HEK293T (cell line): ENCODE results near the gene TIE1.

Experiments used
- CTCF ChIA-PET: fragments of 350-600 bp; formaldehyde crosslinking; extraction: SDS; loops from one replicate; lab custom pipeline; 2021; ENCODE audit warnings: antibody characterized with exemption, inconsistent platforms; lab: Yijun Ruan, JAX
- POLR2A ChIA-PET: fragments of 350-600 bp; formaldehyde crosslinking; extraction: SDS; loops from one replicate; lab custom pipeline; 2020; ENCODE audit warnings: antibody characterized with exemption, inconsistent platforms; lab: Yijun Ruan, JAX
- DNase-seq: peaks from one replicate; pipeline ENCODE4 v3.0.0; 2012; ENCODE audit warnings: mixed read lengths; ENCODE audit errors: extremely low spot score
- ARNT ChIP-seq: fragments of 450-650 bp; IDR thresholded peaks from 2 replicates; pipeline ENCODE4 v1.6.1; 2017; ENCODE audit warnings: mild to moderate bottlenecking
- BHLHE40 ChIP-seq: fragments of 450-650 bp; IDR thresholded peaks from 2 replicates; pipeline ENCODE4 v1.6.1; 2016; ENCODE audit warnings: mild to moderate bottlenecking, moderate library complexity, borderline replicate concordance
- CTBP1 ChIP-seq: fragments of 450-650 bp; IDR thresholded peaks from 2 replicates; pipeline ENCODE4 v1.6.1; 2016; ENCODE audit warnings: borderline replicate concordance
- ELF4 ChIP-seq: fragments of 450-650 bp; IDR thresholded peaks from 2 replicates; pipeline ENCODE4 v1.6.1; 2017; ENCODE audit warnings: antibody characterized with exemption
- FOXK2 ChIP-seq: fragments of 450-650 bp; IDR thresholded peaks from 2 replicates; pipeline ENCODE4 v1.6.1; 2016; ENCODE audit warnings: mild to moderate bottlenecking
- FOXM1 ChIP-seq: fragments of 450-650 bp; IDR thresholded peaks from 2 replicates; pipeline ENCODE4 v1.6.1; 2017; ENCODE audit warnings: mild to moderate bottlenecking, borderline replicate concordance
- HDGF ChIP-seq: fragments of 450-650 bp; IDR thresholded peaks from 2 replicates; pipeline ENCODE4 v1.6.1; 2017; ENCODE audit warnings: antibody characterized with exemption, borderline replicate concordance
- L3MBTL2 ChIP-seq: fragments of 450-650 bp; conservative IDR thresholded peaks from 2 replicates; pipeline ENCODE4 v1.6.1; 2016; ENCODE audit warnings: mild to moderate bottlenecking
- LEF1 ChIP-seq: fragments of 450-650 bp; IDR thresholded peaks from 2 replicates; pipeline ENCODE4 v1.6.1; 2017; ENCODE audit warnings: mild to moderate bottlenecking, borderline replicate concordance
- NFRKB ChIP-seq: fragments of 450-650 bp; IDR thresholded peaks from 2 replicates; pipeline ENCODE4 v1.6.1; 2016; ENCODE audit warnings: mild to moderate bottlenecking, moderate library complexity
- SP1 ChIP-seq: fragments of 450-650 bp; IDR thresholded peaks from 2 replicates; pipeline ENCODE4 v1.6.1; 2017
- SUZ12 ChIP-seq: fragments of 450-650 bp; IDR thresholded peaks from 2 replicates; pipeline ENCODE4 v1.6.1; 2016; ENCODE audit warnings: mild to moderate bottlenecking
- TARDBP ChIP-seq: fragments of 450-650 bp; IDR thresholded peaks from 2 replicates; pipeline ENCODE4 v1.6.1; 2016
- ZNF384 ChIP-seq: fragments of 450-650 bp; IDR thresholded peaks from 2 replicates; pipeline ENCODE4 v1.6.1; 2016
- TF ChIP-seq, protein P1 (sequence below): fragments of 450-650 bp; IDR thresholded peaks from 2 replicates; pipeline ENCODE4 v1.6.1; 2016

The TIE1 gene

DNA sequence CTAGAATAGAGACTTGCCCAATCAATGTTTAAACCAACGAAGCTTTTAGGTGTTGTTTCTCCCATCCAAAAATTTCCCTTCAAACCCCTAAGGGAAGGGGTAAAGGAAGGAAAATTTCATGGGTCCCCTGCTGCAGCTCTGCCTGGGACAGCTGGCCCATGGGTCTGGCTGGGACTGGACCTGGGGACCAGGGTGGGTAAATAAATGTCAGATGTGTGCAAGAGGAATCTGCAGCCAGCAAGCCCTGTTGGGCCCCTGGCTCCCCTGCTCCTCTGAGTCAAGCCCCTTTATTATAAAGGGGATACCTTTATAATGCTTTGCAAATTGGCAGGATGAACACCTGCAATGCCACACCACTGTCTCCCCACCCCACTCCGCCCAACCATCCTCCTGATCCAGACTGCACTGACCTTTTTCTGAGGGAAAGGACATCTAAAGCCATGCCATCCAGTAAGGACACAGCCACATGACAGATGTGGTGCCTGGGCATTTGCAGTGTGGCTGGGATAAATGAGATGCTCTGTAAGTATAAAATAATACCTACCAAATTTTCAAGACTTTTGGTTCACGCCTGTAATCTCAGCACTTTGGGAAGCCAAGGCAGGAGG lies 32.9 kb upstream of the TIE1 start:
- ChIA-PET CTCF (no interaction called here), POLR2A (no interaction called here)
- DNase-seq: no peak
- TF ChIP-seq, protein P1, sequence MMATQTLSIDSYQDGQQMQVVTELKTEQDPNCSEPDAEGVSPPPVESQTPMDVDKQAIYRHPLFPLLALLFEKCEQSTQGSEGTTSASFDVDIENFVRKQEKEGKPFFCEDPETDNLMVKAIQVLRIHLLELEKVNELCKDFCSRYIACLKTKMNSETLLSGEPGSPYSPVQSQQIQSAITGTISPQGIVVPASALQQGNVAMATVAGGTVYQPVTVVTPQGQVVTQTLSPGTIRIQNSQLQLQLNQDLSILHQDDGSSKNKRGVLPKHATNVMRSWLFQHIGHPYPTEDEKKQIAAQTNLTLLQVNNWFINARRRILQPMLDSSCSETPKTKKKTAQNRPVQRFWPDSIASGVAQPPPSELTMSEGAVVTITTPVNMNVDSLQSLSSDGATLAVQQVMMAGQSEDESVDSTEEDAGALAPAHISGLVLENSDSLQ: no peak
- TF ChIP-seq LEF1 (no peak), FOXK2 (no peak), ZNF384 (no peak), TARDBP (no peak), NFRKB (no peak), SUZ12 (no peak), SP1 (no peak), FOXM1 (no peak), HDGF (no peak), BHLHE40 (no peak), ARNT (no peak), L3MBTL2 (no peak), ELF4 (no peak)

DNA sequence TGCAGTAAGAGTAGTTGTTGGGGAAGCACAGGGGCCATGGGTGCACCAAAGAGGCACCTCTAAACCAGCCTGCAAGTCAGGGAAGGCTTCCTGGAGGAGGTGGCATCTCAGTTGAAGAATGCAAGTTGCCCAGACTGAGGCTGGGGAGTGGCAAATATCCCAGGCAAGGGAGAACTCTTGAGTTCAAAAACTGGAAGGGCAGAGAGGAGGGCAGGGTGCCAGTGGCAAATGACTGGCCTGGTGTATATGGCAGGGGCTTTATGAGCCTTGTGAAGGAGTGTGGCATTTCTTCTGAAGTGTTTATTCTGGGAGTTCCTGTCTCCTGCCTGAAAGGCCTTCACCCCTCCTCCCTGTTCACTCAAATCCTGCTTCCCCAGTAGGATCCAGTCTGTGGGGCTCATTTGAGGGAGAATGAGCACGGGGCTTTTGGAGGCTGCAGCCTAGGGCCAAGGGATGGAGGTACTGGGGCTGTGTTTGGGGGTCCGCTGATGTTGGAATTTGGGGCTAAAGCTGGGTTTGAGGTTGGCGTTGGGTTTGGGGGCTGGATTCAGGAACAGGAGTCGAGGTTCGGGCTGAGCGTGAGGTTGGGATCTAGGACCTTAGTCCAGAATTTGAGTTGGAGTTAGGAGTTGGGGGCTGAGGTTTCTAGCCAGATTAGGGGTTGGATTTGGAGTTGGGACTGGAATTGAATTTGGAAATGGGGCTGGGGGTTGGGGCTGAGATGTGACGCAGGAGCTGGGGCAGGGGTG lies 31.0 kb upstream of the TIE1 start, which contains the start of gene TMEM125:
TMEM125 (plus strand) TSS at position 357 of the 749 bp plus-strand sequence. CDS start 2,740 bp downstream, outside the sequence.
- TF ChIP-seq TARDBP (no peak), ELF4 (no peak)
- CTCF ChIA-PET: no interaction called here
- POLR2A ChIA-PET: no interaction called here

DNA sequence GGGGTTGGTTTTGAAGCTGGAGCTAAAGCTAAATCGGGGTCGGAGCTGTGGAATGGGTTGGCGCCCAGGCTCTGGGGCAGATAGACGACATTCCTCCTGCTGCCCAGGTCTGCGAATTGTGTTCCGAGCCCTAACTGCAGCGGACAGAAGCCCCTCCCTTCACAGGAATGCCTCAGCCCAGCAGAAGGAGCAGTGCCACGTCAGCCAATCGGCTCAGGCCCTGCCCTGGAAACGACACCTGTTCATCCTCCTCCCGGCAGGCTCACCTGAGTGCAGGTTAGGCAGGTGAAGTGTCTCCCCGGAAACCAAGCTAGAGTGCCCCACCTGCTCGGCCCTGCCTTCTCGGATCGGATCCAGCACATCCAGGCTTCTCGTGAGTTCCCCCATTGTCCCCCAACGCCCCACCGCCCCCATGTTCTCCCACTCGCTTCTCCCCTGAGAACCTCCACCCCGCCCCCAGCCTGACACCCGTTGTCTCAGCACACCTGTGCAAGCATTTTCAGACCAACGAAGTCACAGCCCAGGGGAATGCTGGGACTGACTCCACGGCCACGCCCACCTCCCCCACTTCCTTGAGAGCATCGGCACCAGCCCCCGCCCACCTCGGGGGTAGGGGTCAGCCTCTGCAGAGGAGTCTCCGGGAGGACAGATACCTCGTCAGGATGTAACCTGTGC lies 30.2 kb upstream of the TIE1 start:
- POLR2A ChIA-PET: no interaction called here
- DNase-seq: no peak
- TF ChIP-seq SUZ12 (no peak), TARDBP (no peak), LEF1 (no peak), L3MBTL2 (no peak), ELF4 (no peak), SP1 (no peak), ZNF384 (no peak), FOXK2 (no peak)
- TF ChIP-seq, protein P1: no peak
- CTCF ChIA-PET: no interaction called here

More for the DNA sequence above, 31.0 kb upstream of the TIE1 start, which contains the start of gene TMEM125:
- no peak for DNase-seq

DNA sequence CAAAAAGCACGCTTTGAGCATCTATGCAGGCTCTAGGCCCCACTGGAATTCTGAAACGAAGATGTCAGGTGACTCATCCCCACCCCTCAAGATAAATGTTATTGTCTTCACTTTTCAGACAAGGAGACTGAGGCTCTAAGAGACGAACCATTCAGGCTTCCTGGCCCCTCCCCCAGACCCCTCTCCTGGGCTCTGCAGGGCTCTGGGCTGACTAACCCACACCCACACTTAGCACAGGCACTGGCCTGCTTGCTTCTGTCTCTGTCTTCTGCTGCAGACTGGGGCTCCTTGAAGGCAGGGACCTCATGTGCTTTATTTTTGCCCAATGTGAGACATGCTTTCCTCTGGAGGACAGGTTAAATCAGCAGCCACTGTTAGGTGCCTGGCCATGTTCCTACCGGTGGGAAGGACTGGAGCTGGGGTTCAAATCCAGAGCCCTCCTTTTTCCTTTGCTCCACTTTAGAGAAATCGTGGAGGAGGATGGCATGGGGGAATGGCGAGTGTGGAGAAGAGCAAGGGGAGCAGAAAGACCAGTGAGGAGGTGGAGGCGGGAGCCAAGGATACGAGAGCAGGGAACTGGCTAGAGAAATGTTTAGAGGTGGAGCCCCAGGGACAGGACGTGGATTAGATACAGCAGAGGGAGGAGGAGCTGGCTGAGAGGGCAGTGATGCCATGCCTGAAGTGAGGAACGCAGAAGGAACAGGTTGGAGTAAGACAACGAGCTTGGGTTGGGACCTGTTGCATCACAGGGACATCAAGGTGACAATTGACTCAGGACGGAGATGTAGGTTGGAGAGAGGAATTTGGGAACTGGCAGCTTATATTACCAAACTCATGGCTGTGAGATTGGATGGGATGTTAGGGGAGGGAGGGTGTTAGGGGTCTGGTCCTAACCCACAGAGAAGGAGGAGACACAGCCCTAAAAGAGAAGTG lies 29.3 kb upstream of the TIE1 start:
- ChIA-PET CTCF (interaction anchor here (0.6 kb wide), 1 partner anchor 228 kb away, joined by 3 read pairs; no protein-coding TSS in a partner anchor), POLR2A (no interaction called here)
- DNase-seq: no peak
- TF ChIP-seq LEF1 (no peak), ZNF384 (no peak), HDGF (no peak), NFRKB (no peak), CTBP1 (no peak), L3MBTL2 (no peak)
- TF ChIP-seq, protein P1: no peak

DNA sequence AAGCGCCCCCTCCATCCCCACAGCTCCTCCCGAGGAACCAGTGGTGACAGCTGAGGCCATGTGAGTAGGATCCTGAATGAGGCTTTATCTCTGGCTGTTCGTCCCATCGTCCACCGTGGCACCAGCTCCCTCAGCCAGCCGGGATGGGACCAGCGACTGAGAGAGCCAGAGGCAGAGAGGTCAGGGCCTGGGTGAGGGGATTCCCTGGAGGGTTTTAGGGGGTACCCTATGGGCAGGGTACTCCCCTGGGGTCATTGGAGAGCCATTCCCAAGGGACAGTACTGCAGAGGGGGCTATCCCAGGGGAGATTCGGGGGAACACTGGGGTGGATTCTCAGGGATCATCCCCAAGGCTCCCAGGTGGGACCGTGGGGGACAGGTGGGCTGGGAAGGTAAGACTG lies 28.6 kb upstream of the TIE1 start:
- TF ChIP-seq, protein P1: no peak
- TF ChIP-seq SUZ12 (no peak), CTBP1 (no peak), NFRKB (no peak)
- ChIA-PET CTCF (interaction anchor here (0.6 kb wide), 1 partner anchor 228 kb away, joined by 3 read pairs; no protein-coding TSS in a partner anchor), POLR2A (no interaction called here)
- no peak for DNase-seq
